C4-2B (cell line): ENCODE results near the gene LDLRAD3.
A peak's percentile ranks its signal among the peaks of the same experiment; 100 is the strongest.
"Not testable (repeated sequence)": the region's sequence is repeated elsewhere in the genome, so short reads cannot be mapped to it uniquely, and the experiment has no call there.

Experiments used
- H3K27ac ChIP-seq: fragments of 450-650 bp; 2 replicates; pipeline ENCODE4 v1.5.1; 2017
- ZFX ChIP-seq: fragments of 450-650 bp; IDR thresholded peaks from 2 replicates; pipeline ENCODE4 v1.6.1; 2017
- TF ChIP-seq, protein P1 (sequence below): fragments of 450-650 bp; conservative IDR thresholded peaks from 2 replicates; pipeline ENCODE4 v1.5.1; 2017; ENCODE audit warnings: mild to moderate bottlenecking

The LDLRAD3 gene

GRCh38 chr11:36037031-36037430, 93.2 kb downstream of the LDLRAD3 start:
- TF ChIP-seq, protein P1, sequence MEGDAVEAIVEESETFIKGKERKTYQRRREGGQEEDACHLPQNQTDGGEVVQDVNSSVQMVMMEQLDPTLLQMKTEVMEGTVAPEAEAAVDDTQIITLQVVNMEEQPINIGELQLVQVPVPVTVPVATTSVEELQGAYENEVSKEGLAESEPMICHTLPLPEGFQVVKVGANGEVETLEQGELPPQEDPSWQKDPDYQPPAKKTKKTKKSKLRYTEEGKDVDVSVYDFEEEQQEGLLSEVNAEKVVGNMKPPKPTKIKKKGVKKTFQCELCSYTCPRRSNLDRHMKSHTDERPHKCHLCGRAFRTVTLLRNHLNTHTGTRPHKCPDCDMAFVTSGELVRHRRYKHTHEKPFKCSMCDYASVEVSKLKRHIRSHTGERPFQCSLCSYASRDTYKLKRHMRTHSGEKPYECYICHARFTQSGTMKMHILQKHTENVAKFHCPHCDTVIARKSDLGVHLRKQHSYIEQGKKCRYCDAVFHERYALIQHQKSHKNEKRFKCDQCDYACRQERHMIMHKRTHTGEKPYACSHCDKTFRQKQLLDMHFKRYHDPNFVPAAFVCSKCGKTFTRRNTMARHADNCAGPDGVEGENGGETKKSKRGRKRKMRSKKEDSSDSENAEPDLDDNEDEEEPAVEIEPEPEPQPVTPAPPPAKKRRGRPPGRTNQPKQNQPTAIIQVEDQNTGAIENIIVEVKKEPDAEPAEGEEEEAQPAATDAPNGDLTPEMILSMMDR, result no peak
- no peak for TF ChIP-seq ZFX
- peak overlapping the region; percentile 82 for H3K27ac ChIP-seq

GRCh38 chr11:36038541-36038940, 94.7 kb downstream of the LDLRAD3 start:
- H3K27ac ChIP-seq, result no peak overlapping the region
- TF ChIP-seq ZFX, result no peak
- TF ChIP-seq, protein P1, result no peak

DNA sequence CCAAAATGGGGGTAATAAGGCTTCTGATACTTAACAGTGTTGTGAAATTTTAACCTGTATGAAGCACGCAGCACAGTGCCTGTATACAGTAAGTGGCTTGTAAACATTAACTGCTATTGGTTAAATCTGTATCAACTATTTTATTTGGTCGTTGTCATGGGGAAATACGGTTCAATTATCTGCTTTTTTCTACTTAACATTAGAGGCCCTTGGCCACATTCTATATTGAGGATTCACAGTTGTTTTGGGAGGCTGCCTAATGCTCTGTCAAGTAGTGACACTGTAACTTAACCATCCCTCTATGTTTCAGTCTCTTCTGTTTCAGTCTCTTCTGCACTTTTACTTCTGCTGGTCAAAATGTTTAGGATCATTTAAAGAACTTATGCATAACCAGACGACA, 95.6 kb downstream of the LDLRAD3 start:
- TF ChIP-seq, protein P1, result no peak
- TF ChIP-seq ZFX, result no peak
- H3K27ac ChIP-seq, result no peak overlapping the region

GRCh38 chr11:36041988-36042611, 98.2 kb downstream of the LDLRAD3 start:
- no peak overlapping the region for H3K27ac ChIP-seq

DNA sequence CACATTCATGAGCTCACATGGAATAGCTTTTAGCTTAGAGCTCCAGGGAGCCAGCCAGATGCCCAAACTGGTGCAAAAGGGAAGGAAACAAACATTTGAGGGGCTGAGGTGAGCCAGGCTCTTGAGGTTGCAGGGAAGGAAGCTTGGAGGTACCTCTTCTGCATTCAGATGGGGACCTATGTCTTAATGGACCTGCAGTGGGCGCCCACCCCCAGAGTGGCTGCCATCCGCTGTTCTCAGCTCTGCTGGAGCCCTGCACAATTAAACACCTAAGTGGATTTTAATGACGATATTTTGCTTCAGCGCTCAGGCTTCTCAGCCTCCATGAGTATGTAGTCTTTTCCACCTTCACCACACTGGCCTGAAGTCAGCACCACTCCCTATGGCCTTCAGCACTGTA, 100.8 kb downstream of the LDLRAD3 start:
- no peak for TF ChIP-seq ZFX
- TF ChIP-seq, protein P1, result no peak
- no peak overlapping the region for H3K27ac ChIP-seq

More at GRCh38 chr11:36041988-36042611, 98.2 kb downstream of the LDLRAD3 start:
- TF ChIP-seq, protein P1, result peak; percentile 65
- TF ChIP-seq ZFX, result no peak

- not testable (repeated sequence) for H3K27ac ChIP-seq
Observed at GRCh38 chr11:36045945-36046344, 102.1 kb downstream of the LDLRAD3 start.

DNA sequence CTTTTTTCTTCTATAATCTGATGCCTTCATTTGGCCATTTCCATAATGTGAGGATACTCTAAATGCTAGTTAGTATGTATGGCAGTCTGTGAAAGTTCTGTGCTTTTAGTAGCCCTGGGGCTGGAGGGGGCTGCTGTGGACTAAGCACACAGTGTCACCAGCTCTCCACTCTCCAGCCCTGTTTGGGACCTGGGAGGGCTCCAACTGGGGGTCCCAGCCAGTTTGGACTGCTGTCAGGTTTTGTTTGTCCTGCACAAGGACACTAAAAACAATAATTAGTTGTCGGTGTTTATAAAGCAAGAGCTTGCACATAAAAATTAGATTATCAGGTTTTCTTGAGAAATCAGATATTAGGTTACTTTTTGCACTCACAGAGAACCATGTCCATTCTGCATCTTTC, 103.1 kb downstream of the LDLRAD3 start:
- TF ChIP-seq, protein P1, result no peak
- no peak for TF ChIP-seq ZFX
- no peak overlapping the region for H3K27ac ChIP-seq

DNA sequence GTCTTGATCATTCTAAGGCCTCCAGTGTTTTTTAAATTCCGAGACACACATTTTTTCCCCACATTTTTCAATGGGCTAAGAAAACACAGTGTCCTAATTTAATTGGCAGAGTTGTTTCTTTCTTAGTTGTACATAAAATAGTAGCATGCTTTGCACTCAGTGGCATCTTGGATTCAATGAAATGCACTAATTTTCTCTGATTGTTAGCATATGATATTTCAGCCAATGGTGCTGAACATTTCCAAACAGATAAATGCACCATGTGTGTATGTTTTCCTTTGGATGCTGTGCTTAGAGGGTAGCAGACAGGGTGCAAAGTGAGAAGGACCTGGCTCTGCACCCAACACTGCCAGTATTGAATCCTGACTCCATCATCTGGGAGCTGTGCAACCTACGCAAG, 103.5 kb downstream of the LDLRAD3 start:
- TF ChIP-seq, protein P1, result no peak
- no peak for TF ChIP-seq ZFX
- H3K27ac ChIP-seq, result no peak overlapping the region
